Type B pancreatic cell (in vitro differentiated cells): ENCODE data around the gene CNN2. TPM values are rescaled to one million over a fixed set of nuclear protein-coding genes. Genes with fewer than 3 reads are reported as not detected.

Source experiments
- DNase-seq: peaks from one replicate; pipeline ENCODE4 v3.0.0; 2021; ENCODE audit warnings: mixed read lengths; ENCODE audit not compliant: unreplicated experiment; ENCODE audit errors: extremely low spot score
- H3K27ac Mint-ChIP-seq: 2 replicates; pipeline ENCODE4 v1.8.0; 2021; ENCODE audit warnings: mild to moderate bottlenecking, mixed read lengths
- H3K27me3 Mint-ChIP-seq: 2 replicates; pipeline ENCODE4 v1.8.0; 2021; ENCODE audit warnings: mixed read lengths
- H3K36me3 Mint-ChIP-seq: 2 replicates; pipeline ENCODE4 v1.8.0; 2021; ENCODE audit warnings: mixed read lengths
- H3K4me1 Mint-ChIP-seq: one replicate; pipeline ENCODE4 v1.8.0; 2021; ENCODE audit warnings: mixed read lengths; ENCODE audit not compliant: unreplicated experiment
- H3K4me3 Mint-ChIP-seq: 2 replicates; pipeline ENCODE4 v1.8.0; 2021; ENCODE audit warnings: mild to moderate bottlenecking, mixed read lengths
- H3K9me3 Mint-ChIP-seq: 2 replicates; pipeline ENCODE4 v1.8.0; 2021; ENCODE audit warnings: mixed read lengths
- long read RNA-seq: library from polyadenylated mRNA; unstranded; transcript quantifications from one replicate; pipeline ENCODE4 v2.0.0, GENCODE V29; 2020
- total RNA-seq: library from RNA; stranded (reverse); gene quantifications from 2 replicates; pipeline ENCODE4 v1.2.1, GENCODE V29; 2021; ENCODE audit warnings: low replicate concordance
- TF ChIP-seq, protein P1 (sequence below): fragments of 200-600 bp; sonication (generic); conservative IDR thresholded peaks from 2 replicates; pipeline ENCODE4 v1.5.0; 2021; ENCODE audit warnings: antibody characterized with exemption, mild to moderate bottlenecking

CNN2 gene
- total RNA-seq: 276 and 279 TPM in 2 replicates
- long read RNA-seq, transcript CNN2-202 (6 exons, 2,033 nt): minor isoform, 8 of 53 reads
- long read RNA-seq, transcript CNN2-206 (1 exons, 2,266 nt): minor isoform, 9 of 53 reads
- long read RNA-seq, transcript CNN2-201 (7 exons, 2,179 nt): major isoform, 32 of 53 reads
- long read RNA-seq, partial matches to known transcripts: 3 of 53 reads
- long read RNA-seq, other reads (novel, unspliced or antisense): 0 of 53 reads

GRCh38 chr19:1025960-1026782, at the start of gene CNN2:
CNN2 (plus strand) TSS chr19:1026608; CDS start chr19:1026662, 54 bp downstream.
- TF ChIP-seq, protein P1, sequence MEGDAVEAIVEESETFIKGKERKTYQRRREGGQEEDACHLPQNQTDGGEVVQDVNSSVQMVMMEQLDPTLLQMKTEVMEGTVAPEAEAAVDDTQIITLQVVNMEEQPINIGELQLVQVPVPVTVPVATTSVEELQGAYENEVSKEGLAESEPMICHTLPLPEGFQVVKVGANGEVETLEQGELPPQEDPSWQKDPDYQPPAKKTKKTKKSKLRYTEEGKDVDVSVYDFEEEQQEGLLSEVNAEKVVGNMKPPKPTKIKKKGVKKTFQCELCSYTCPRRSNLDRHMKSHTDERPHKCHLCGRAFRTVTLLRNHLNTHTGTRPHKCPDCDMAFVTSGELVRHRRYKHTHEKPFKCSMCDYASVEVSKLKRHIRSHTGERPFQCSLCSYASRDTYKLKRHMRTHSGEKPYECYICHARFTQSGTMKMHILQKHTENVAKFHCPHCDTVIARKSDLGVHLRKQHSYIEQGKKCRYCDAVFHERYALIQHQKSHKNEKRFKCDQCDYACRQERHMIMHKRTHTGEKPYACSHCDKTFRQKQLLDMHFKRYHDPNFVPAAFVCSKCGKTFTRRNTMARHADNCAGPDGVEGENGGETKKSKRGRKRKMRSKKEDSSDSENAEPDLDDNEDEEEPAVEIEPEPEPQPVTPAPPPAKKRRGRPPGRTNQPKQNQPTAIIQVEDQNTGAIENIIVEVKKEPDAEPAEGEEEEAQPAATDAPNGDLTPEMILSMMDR: no peak
- Mint-ChIP-seq H3K36me3 (peaks cover 5% of the 10 kb centered on the region), H3K9me3 (no peaks in the 10 kb centered on the region), H3K27me3 (peaks cover 4% of the 10 kb centered on the region), H3K4me3 (peak within 1 kb of the TSS; percentile 94), H3K27ac (peak within 1 kb of the TSS; percentile 95), H3K4me1 (peaks cover 10% of the 10 kb centered on the region)
- peak; percentile 91 for DNase-seq

GRCh38 chr19:977058-977464, 49.3 kb upstream of the CNN2 start:
- TF ChIP-seq, protein P1: no peak
- no peaks in the 10 kb centered on the region for H3K4me1 Mint-ChIP-seq
- no peak for DNase-seq
- H3K9me3 Mint-ChIP-seq: no peaks in the 10 kb centered on the region
- peaks cover 5% of the 10 kb centered on the region for H3K36me3 Mint-ChIP-seq
- H3K27ac Mint-ChIP-seq: no peak overlapping the region
- H3K27me3 Mint-ChIP-seq: no peaks in the 10 kb centered on the region
- no peak overlapping the region for H3K4me3 Mint-ChIP-seq

DNA sequence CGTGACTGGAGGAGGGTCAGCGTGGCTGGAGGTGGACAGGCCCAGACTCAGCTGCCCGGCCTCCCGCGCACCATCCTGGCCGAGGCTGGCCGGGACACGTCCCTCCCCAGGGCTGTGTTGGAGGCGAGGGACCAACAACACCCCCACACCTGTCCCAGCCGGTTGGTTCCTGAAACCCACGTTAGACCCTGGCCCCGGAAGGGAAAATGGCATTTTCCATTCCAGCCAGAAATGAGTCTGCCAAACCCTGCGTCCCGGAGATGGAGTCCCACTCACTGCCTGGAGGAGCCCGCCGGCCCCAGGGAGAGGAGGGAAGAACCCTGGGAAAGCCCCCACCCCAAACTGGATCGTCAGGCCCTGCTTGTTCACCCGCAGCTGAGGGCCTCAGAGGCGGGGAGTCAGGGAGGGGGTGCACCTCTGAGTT, 47.1 kb upstream of the CNN2 start:
- no peaks in the 10 kb centered on the region for H3K27me3 Mint-ChIP-seq
- H3K36me3 Mint-ChIP-seq: no peaks in the 10 kb centered on the region
- H3K9me3 Mint-ChIP-seq: no peaks in the 10 kb centered on the region
- DNase-seq: no peak
- no peak overlapping the region for H3K4me3 Mint-ChIP-seq
- no peaks in the 10 kb centered on the region for H3K4me1 Mint-ChIP-seq
- TF ChIP-seq, protein P1: no peak
- H3K27ac Mint-ChIP-seq: peak overlapping the region; percentile 39

DNA sequence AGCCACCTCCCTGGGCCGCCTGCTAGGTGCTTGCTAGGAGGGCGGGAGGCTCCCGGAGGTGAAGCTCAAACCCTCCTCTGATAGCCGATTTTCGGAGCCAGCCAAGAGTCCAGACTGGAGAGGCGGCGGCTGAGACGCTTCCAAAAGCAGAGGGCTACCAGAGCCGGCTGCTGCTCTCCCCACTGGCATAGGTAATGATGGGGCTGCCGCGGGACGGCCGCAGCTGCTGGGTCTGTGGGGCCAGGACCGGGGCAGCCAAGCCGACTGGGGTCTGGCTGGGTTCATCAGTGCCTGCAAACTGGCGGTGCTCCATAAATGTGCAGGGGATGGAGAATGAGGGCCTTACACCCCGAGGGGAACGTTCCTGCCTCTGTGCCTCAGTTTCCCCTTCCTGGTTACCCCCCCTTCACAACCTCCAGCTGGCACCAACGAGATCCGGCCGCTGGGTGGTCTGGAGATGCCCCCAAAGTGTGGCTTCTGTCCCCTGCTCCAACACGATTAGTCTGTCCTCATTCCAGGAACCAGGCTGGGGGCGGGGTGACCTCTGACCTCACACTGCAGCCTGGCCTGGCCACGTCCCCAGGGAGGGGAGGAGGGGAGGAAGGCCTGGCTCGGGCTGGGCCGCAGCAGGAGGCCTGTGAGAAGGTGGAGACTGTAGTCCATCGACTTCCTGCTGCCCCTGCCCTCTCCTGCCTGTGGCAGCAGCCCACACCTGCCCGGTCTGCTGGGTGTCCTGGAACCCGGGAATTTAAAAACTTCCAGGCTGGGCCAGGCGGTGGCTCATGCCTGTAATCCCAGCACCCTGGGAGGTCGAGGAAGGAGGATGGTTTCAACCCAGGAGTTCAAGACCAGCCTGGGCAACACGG, 46.0 kb upstream of the CNN2 start:
- TF ChIP-seq, protein P1: peak; percentile 21
- H3K4me3 Mint-ChIP-seq: peak overlapping the region; percentile 49
- no peak for DNase-seq
- H3K4me1 Mint-ChIP-seq: peaks cover 6% of the 10 kb centered on the region
- no peaks in the 10 kb centered on the region for H3K9me3 Mint-ChIP-seq
- H3K36me3 Mint-ChIP-seq: no peaks in the 10 kb centered on the region
- H3K27ac Mint-ChIP-seq: peak overlapping the region; percentile 72
- H3K27me3 Mint-ChIP-seq: no peaks in the 10 kb centered on the region

GRCh38 chr19:982567-983170, 43.7 kb upstream of the CNN2 start:
- peak; percentile 90 for DNase-seq
- no peaks in the 10 kb centered on the region for H3K9me3 Mint-ChIP-seq
- H3K27ac Mint-ChIP-seq: no peak overlapping the region
- peak overlapping the region; percentile 71 for H3K4me3 Mint-ChIP-seq
- H3K36me3 Mint-ChIP-seq: no peaks in the 10 kb centered on the region
- H3K4me1 Mint-ChIP-seq: peaks cover 6% of the 10 kb centered on the region
- no peaks in the 10 kb centered on the region for H3K27me3 Mint-ChIP-seq
- TF ChIP-seq, protein P1: peak; percentile 99
